ENCODE measurements around the gene PTPRF.

DNA sequence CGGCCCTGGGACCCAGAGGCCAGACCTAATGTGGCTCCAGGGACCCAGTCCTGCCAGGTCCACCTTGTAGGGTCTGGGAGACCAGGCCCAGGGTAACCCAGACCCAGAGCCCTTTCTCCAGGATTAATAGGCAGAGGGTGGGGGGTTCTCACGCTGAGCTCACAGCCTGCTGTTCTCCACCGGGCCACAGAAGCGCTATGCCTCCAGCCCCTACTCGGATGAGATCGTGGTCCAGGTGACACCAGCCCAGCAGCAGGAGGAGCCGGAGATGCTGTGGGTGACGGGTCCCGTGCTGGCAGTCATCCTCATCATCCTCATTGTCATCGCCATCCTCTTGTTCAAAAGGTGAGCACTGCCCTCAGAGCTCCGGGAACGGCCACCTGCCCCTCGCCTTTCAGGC, 75.9 kb downstream of the PTPRF start:
- TF ChIP-seq, protein P1, sequence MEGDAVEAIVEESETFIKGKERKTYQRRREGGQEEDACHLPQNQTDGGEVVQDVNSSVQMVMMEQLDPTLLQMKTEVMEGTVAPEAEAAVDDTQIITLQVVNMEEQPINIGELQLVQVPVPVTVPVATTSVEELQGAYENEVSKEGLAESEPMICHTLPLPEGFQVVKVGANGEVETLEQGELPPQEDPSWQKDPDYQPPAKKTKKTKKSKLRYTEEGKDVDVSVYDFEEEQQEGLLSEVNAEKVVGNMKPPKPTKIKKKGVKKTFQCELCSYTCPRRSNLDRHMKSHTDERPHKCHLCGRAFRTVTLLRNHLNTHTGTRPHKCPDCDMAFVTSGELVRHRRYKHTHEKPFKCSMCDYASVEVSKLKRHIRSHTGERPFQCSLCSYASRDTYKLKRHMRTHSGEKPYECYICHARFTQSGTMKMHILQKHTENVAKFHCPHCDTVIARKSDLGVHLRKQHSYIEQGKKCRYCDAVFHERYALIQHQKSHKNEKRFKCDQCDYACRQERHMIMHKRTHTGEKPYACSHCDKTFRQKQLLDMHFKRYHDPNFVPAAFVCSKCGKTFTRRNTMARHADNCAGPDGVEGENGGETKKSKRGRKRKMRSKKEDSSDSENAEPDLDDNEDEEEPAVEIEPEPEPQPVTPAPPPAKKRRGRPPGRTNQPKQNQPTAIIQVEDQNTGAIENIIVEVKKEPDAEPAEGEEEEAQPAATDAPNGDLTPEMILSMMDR (IDR thresholded peaks at IDR 0.05; ENCODE audit: borderline replicate concordance, extremely low read depth, low read length, poor library complexity, severe bottlenecking): no peak
- no peak for TF ChIP-seq EZH2 (IDR thresholded peaks at IDR 0.05; ENCODE audit: borderline replicate concordance, low read depth, low read length, severe bottlenecking)
